ENCODE measurements around the gene CYP4A22. TPM values are rescaled to one million over a fixed set of nuclear protein-coding genes. Genes with fewer than 3 reads are reported as not detected.

Gene CYP4A22
- polyA plus RNA-seq, 3 donors: not detected

DNA sequence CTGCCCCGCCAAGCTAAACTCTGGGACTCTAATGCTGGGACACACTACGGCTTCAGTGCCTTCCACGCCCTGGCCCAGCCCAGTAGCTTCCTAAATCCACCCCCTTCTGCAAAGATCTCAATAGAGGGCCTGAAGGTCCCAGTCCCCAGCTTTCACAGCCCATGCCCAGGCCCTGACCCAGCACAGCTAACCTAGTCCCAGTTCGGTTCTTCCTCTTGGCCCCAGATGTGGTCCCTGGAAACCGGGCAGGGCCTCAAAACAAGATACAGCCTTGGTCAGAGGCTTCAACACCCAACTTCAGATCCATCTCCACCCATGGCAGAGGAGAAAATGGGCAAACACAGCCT, 53.2 kb downstream of the CYP4A22 start:
- Histone ChIP-seq H2AFZ (ENCODE audit: insufficient read depth, low read depth, low read length, poor library complexity, severe bottlenecking) (no peak overlapping the region), H3K27ac (ENCODE audit: low read depth in 1 of 2, low read length in 2 of 2) (no peak overlapping the region), H3K9me3 (replicated peaks in 1 of 2; ENCODE audit: control insufficient read depth in 1 of 2, insufficient read depth in 1 of 2, low read length in 2 of 2) (no peaks in the 10 kb centered on the region), H4K20me1 (ENCODE audit: insufficient read depth, low read length) (no peaks in the 10 kb centered on the region), H3K4me3 (replicated peaks in 1 of 3; ENCODE audit: low read depth in 2 of 3, low read length in 3 of 3) (no peak overlapping the region), H3K27me3 (ENCODE audit: control insufficient read depth in 2 of 2, insufficient read depth in 2 of 2, low read length in 2 of 2) (no peaks in the 10 kb centered on the region), H3K36me3 (replicated peaks in 1 of 2; ENCODE audit: control insufficient read depth in 1 of 2, insufficient read depth in 2 of 2, low read length in 2 of 2) (no peaks in the 10 kb centered on the region), H3K4me1 (ENCODE audit: control insufficient read depth in 1 of 2, insufficient read depth in 2 of 2, low read length in 2 of 2) (no peaks in the 10 kb centered on the region), H3K4me2 (replicated peaks; ENCODE audit: extremely low read depth, low read length, poor library complexity, severe bottlenecking) (no peak overlapping the region), H3K79me2 (ENCODE audit: insufficient read depth, low read length) (no peaks in the 10 kb centered on the region), H3K9ac (ENCODE audit: insufficient read depth, low read length, poor library complexity, severe bottlenecking) (no peak overlapping the region)
- Mint-ChIP-seq H3K27ac (no peak overlapping the region), H3K4me3 (no peak overlapping the region), H3K4me1 (peaks cover 6% of the 10 kb centered on the region), H3K9me3 (peaks cover 0 to 5% (median 0%) of the 10 kb centered on the region in 7 donors), H3K36me3 (no peaks in the 10 kb centered on the region), H3K27me3 (ENCODE audit: low read depth in 3 of 3) (peaks cover 0 to 9% (median 6%) of the 10 kb centered on the region in 3 donors)
- intact Hi-C loops (cut with micrococcal nuclease): loop anchor here (5.0 kb wide), 2 partner anchors 72 to 517 kb away; no protein-coding TSS in a partner anchor
- WGBS (ENCODE audit: insufficient coverage): 28% methylated on average over 4 of the region's 5 CpGs
- TF ChIP-seq, protein P1, sequence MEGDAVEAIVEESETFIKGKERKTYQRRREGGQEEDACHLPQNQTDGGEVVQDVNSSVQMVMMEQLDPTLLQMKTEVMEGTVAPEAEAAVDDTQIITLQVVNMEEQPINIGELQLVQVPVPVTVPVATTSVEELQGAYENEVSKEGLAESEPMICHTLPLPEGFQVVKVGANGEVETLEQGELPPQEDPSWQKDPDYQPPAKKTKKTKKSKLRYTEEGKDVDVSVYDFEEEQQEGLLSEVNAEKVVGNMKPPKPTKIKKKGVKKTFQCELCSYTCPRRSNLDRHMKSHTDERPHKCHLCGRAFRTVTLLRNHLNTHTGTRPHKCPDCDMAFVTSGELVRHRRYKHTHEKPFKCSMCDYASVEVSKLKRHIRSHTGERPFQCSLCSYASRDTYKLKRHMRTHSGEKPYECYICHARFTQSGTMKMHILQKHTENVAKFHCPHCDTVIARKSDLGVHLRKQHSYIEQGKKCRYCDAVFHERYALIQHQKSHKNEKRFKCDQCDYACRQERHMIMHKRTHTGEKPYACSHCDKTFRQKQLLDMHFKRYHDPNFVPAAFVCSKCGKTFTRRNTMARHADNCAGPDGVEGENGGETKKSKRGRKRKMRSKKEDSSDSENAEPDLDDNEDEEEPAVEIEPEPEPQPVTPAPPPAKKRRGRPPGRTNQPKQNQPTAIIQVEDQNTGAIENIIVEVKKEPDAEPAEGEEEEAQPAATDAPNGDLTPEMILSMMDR (IDR thresholded peaks at IDR 0.05): no peak
- DNase-seq: peak in 1 of 3 donors; percentile 1

GRCh38 chr1:47190857-47191256, 53.6 kb downstream of the CYP4A22 start:
- no peaks in the 10 kb centered on the region for H3K9me3 ChIP-seq (replicated peaks in 1 of 2; ENCODE audit: control insufficient read depth in 1 of 2, insufficient read depth in 1 of 2, low read length in 2 of 2)
- Mint-ChIP-seq H3K4me1 (peaks cover 6% of the 10 kb centered on the region), H3K9me3 (peaks cover 0 to 5% (median 0%) of the 10 kb centered on the region in 7 donors), H3K27ac (no peak overlapping the region), H3K27me3 (ENCODE audit: low read depth in 3 of 3) (peaks cover 0 to 9% (median 6%) of the 10 kb centered on the region in 3 donors), H3K4me3 (no peak overlapping the region), H3K36me3 (no peaks in the 10 kb centered on the region)
- H3K9ac ChIP-seq (ENCODE audit: insufficient read depth, low read length, poor library complexity, severe bottlenecking): no peak overlapping the region
- intact Hi-C loops (cut with micrococcal nuclease): loop anchor here (5.0 kb wide), 2 partner anchors 71 to 516 kb away; no protein-coding TSS in a partner anchor
- no peaks in the 10 kb centered on the region for H3K36me3 ChIP-seq (replicated peaks in 1 of 2; ENCODE audit: control insufficient read depth in 1 of 2, insufficient read depth in 2 of 2, low read length in 2 of 2)
- DNase-seq: no peak
- TF ChIP-seq, protein P1 (IDR thresholded peaks at IDR 0.05): no peak
- H2AFZ ChIP-seq (ENCODE audit: insufficient read depth, low read depth, low read length, poor library complexity, severe bottlenecking): no peak overlapping the region
- H3K4me3 ChIP-seq (replicated peaks in 1 of 3; ENCODE audit: low read depth in 2 of 3, low read length in 3 of 3): no peak overlapping the region
- 96% methylated on average over 3 of the region's 6 CpGs for whole genome bisulfite sequencing (ENCODE audit: insufficient coverage)
- no peak overlapping the region for H3K4me2 ChIP-seq (replicated peaks; ENCODE audit: extremely low read depth, low read length, poor library complexity, severe bottlenecking)
- H4K20me1 ChIP-seq (ENCODE audit: insufficient read depth, low read length): no peaks in the 10 kb centered on the region
- no peak overlapping the region for H3K27ac ChIP-seq (ENCODE audit: low read depth in 1 of 2, low read length in 2 of 2)
- H3K27me3 ChIP-seq (ENCODE audit: control insufficient read depth in 2 of 2, insufficient read depth in 2 of 2, low read length in 2 of 2): no peaks in the 10 kb centered on the region
- H3K79me2 ChIP-seq (ENCODE audit: insufficient read depth, low read length): no peaks in the 10 kb centered on the region
- H3K4me1 ChIP-seq (ENCODE audit: control insufficient read depth in 1 of 2, insufficient read depth in 2 of 2, low read length in 2 of 2): no peaks in the 10 kb centered on the region

Measured in CD14-positive monocyte (primary cell).